ENCODE data around the gene KY. TPM values are rescaled to one million over a fixed set of nuclear protein-coding genes. Genes with fewer than 3 reads are reported as not detected.

Gene KY
- total and polyA plus RNA-seq, 2 of the 8 experiments (the other 6 are each of a cell fraction or from before 2014, with no cell fraction given) = not detected

- TF ChIP-seq FOSL1 (IDR thresholded peaks at IDR 0.05; ENCODE audit: insufficient read depth, low read depth, low read length) = no peak
Measured at GRCh38 chr3:134659391-134660045, 8.7 kb upstream of the KY start (continued).

Measured in H1 (cell line).